ENCODE results near the gene ZMYND8. TPM values are rescaled to one million over a fixed set of nuclear protein-coding genes. Genes with fewer than 3 reads are reported as not detected.

The ZMYND8 gene
- total and polyA plus RNA-seq, 2 donors (not counting 3 experiments of a cell fraction or from before 2014, with no cell fraction given): 30.6 to 75.2 TPM

GRCh38 chr20:47271046-47271615, 85.4 kb downstream of the ZMYND8 start:
- dilution Hi-C loops (cut with MboI; ENCODE audit: extremely low pct_ligation_motif_present, low sequenced_read_pairs) (loop anchor here (10.0 kb wide), 1 partner anchor 64 kb away; no protein-coding TSS in a partner anchor), intact Hi-C loops (cut with micrococcal nuclease) (no loop called here)
- no peak overlapping the region for H2AFZ ChIP-seq (ENCODE audit: low read depth, low read length)
- peaks cover 61% of the 10 kb centered on the region for H3K79me2 ChIP-seq (ENCODE audit: control insufficient read depth, insufficient read depth, low read length)
- no peaks in the 10 kb centered on the region for H4K20me1 ChIP-seq (replicated peaks; ENCODE audit: control insufficient read depth, extremely low read depth, insufficient read depth, low read length)
- no peak overlapping the region for H3K27ac ChIP-seq (ENCODE audit: insufficient read depth, low read depth, low read length)
- ChIA-PET CTCF (interaction anchor here (0.6 to 7.8 kb wide), 11 partner anchors 7 to 349 kb away, joined by 3 to 739 read pairs (median 5); partner anchors contain the start of gene ZMYND8), POLR2A (interaction anchor here (3.7 kb wide), 1 partner anchor 112 kb away, joined by 28 read pairs; no protein-coding TSS in a partner anchor)
- FAIRE-seq: no peak
- H3K4me2 ChIP-seq (ENCODE audit: insufficient read depth, low read length): no peak overlapping the region
- H3K27me3 ChIP-seq (ENCODE audit: control insufficient read depth in 2 of 2, insufficient read depth in 2 of 2, low read length in 2 of 2): no peaks in the 10 kb centered on the region
- H3K9ac ChIP-seq (replicated peaks; ENCODE audit: extremely low read depth, insufficient read depth, low read length): no peak overlapping the region
- TF ChIP-seq GATA2 (IDR thresholded peaks at IDR 0.05; ENCODE audit: insufficient read depth, insufficient read length, low read depth, low read length) (no peak), EZH2 (IDR thresholded peaks at IDR 0.05; ENCODE audit: borderline replicate concordance, low read depth, low read length, severe bottlenecking) (no peak), MAX (IDR thresholded peaks at IDR 0.05; ENCODE audit: insufficient read depth, insufficient read length) (no peak), POLR2A (IDR thresholded peaks at IDR 0.05; ENCODE audit: low read depth, low read length) (no peak), JUN (IDR thresholded peaks at IDR 0.05; ENCODE audit: borderline replicate concordance, insufficient read depth, insufficient read length, low read depth) (no peak), POLR2AphosphoS5 (IDR thresholded peaks at IDR 0.05; ENCODE audit: insufficient read depth, low read depth, low read length) (no peak), MYC (IDR thresholded peaks at IDR 0.05; ENCODE audit: low read depth, low read length) (no peak), FOS (IDR thresholded peaks at IDR 0.05; ENCODE audit: borderline replicate concordance, insufficient read depth, low read length) (no peak)
- TF ChIP-seq, protein P1, sequence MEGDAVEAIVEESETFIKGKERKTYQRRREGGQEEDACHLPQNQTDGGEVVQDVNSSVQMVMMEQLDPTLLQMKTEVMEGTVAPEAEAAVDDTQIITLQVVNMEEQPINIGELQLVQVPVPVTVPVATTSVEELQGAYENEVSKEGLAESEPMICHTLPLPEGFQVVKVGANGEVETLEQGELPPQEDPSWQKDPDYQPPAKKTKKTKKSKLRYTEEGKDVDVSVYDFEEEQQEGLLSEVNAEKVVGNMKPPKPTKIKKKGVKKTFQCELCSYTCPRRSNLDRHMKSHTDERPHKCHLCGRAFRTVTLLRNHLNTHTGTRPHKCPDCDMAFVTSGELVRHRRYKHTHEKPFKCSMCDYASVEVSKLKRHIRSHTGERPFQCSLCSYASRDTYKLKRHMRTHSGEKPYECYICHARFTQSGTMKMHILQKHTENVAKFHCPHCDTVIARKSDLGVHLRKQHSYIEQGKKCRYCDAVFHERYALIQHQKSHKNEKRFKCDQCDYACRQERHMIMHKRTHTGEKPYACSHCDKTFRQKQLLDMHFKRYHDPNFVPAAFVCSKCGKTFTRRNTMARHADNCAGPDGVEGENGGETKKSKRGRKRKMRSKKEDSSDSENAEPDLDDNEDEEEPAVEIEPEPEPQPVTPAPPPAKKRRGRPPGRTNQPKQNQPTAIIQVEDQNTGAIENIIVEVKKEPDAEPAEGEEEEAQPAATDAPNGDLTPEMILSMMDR (IDR thresholded peaks at IDR 0.05; ENCODE audit: extremely low read depth in 1 of 2, insufficient read depth in 1 of 2, low read depth in 1 of 2, low read length in 2 of 2): no peak
- DNase-seq (ENCODE audit: low read depth, low spot score): no peak
- no peak overlapping the region for H3K4me3 ChIP-seq (replicated peaks in 1 of 3; ENCODE audit: insufficient read depth in 1 of 3, low read depth in 1 of 3, low read length in 3 of 3)
- H3K9me1 ChIP-seq (replicated peaks; ENCODE audit: control insufficient read depth, extremely low read depth, insufficient read depth, low read length): no peaks in the 10 kb centered on the region
- BruUV-seq (replicated peaks): no TSS peak
- no peaks in the 10 kb centered on the region for H3K9me3 ChIP-seq (replicated peaks; ENCODE audit: control insufficient read depth, insufficient read depth, low read length)
- H3K4me1 ChIP-seq (ENCODE audit: control insufficient read depth, extremely low read depth, insufficient read depth, low read length): peaks cover 34% of the 10 kb centered on the region
- peaks cover 14 to 25% of the 10 kb centered on the region in 2 experiments for H3K36me3 ChIP-seq (ENCODE audit: control insufficient read depth in 2 of 2, extremely low read depth in 1 of 2, insufficient read depth in 2 of 2, low read length in 2 of 2)

All from endothelial cell of umbilical vein (primary cell).